GM21528 (cell line): Measurements from ENCODE around the gene ATP2B1.

Experiments
- ATAC-seq: cut with Tn5 transposase; IDR thresholded peaks from one replicate; pipeline ENCODE4 v1.9.1; 2021; ENCODE audit warnings: mild to moderate bottlenecking, moderate library complexity; ENCODE audit not compliant: unreplicated experiment, low FRiP score

Gene ATP2B1

DNA sequence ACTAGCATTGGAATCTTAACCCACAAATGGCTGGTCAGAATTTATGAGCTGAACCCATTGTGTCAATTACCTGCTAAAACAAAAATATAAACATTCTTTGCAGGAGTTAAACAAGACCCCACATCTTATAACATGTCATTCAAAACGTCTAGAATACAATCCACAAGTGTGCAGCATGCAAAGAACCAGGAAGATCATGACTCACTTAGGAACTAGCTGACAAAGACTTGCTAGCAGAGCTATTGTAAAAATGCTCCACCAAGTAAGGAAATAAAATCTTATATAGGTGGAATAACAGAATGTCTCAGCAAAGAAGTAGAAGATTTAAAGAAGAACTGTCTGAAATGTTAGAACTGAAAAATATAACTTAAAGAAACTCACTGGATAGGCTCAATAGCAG is 156.3 kb downstream of the ATP2B1 start:
- no peak for ATAC-seq

DNA sequence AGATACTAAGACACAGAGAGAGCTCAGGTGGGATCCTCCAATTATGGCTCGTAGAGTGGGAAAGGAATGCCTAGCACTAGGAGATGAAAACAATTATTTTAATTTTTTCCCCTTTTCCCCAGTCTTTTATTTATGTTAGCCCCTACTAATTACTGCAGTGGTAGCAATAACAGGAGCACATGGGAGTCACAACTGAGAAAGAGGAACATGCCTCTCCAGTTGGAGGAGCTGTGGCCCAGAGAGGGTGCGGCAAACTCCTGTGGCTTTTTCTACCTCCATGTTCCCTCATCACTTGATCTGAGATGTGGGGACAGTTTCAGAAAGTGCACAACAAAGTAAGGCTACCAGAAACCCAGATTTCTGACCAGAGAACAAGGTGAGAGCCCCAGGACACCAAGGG is 156.9 kb downstream of the ATP2B1 start:
- no peak for ATAC-seq

DNA sequence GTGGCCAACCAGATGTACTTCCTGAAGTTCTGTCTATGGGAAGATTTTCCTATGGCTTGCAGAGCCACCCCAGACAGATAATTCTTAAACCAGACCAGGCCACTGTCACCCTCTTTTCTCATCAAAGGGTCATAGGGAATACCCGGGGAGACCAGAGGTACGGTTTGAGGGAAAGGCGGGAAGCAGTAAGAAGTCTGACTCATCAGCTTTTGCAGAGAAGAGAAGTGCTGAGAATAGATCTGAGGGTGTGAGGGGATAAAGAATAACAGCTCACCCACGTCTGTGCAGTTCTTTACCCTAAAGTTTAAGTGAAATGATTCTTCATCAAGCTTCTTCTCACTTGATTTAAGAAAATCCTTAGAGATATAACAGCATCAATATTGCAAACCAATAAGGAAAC is 161.5 kb downstream of the ATP2B1 start:
- no peak for ATAC-seq

DNA sequence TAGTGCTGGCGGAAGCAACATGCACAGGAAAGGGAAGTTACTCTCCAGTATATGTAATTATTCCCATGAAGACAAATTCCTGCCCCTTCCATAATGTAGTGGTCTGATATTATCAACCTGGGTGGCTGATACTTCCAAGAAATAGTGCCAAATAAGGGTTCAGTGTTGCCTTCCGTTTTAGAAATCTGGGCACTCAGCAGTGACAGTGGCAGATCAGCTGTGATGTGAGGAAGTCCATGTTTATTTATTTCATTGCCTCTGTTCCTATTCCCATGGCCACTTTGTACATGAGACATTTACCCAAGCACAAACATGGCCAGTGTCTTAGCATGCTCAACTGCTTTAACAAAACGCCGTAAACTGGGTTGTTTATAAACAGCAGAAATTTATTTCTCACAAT is 162.5 kb downstream of the ATP2B1 start:
- no peak for ATAC-seq

DNA sequence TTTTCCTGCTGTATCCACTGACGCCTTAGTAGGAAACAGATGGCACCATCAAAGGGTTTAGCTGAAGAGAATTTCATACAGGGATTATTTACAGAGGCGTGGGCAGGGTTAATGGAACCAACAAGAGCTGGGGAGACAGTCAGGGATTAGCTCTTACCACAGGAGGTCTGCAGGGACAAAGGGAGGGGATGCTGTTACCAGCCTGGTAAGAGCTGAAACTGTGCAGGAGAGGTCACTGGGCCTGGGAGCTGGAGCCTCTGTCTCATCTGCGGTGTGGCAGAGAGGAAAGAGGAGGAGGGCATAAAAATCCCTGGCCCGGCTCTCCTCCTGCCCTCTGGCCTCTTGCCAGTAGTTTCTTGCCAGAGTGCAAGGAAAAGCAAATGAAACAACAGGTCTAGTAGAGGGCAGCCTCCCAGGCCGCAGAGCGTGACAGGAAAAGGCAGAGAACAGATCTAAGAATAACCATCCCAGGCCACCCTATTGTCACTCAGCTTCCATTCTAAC is 163.9 kb downstream of the ATP2B1 start:
- no peak for ATAC-seq

DNA sequence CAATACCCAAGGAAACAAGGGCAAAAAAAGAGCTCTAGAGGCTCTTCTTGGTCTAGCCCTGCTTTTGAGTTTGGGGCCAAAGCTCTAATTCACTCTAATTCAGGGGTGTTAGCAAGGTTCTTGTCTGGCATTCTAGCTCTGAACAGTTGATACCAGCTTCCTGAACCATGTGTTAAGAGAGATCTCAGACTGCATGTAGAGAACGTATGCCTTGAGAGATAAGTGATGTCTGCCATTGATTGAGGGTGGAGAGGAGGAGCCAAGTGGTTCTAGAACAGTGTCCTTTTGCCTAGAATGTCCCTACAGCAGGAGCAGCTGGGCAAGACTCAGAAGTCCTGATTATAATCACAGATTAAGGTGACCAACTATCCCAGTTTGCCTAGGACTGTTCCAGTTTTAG is 164.6 kb downstream of the ATP2B1 start:
- no peak for ATAC-seq

DNA sequence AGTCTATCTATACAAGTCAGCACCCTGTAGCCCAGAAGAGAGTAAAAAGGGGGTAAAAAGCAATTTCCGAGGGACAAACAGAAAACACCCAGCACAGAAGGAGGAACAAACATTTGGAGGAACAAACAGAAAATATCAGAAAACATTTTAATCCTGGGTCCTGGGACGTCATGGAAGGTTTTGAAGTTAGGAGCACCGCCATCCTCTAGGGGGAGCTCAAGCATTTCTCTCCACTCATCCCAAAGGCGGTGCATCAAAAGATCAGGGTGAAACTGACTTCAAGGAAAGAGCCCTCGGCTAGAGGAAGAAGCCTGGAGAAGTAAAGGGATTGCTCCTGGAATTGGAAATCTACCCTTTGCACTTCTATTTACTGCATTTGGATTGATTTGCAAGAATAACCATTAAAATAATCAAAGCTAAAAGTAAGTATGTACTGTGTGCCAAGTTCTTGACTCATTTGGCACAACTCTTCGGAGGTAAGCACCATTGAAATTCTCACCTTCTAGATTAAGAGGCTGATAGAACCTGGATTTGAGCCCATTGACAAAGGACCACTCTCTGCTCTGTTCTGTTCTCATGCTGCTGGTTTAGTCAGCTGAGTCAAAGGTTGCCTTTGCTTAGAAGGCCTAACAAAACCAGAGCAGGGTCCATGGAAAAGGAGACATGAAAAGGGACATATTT is 165.6 kb downstream of the ATP2B1 start:
- peak; percentile 78 for ATAC-seq

DNA sequence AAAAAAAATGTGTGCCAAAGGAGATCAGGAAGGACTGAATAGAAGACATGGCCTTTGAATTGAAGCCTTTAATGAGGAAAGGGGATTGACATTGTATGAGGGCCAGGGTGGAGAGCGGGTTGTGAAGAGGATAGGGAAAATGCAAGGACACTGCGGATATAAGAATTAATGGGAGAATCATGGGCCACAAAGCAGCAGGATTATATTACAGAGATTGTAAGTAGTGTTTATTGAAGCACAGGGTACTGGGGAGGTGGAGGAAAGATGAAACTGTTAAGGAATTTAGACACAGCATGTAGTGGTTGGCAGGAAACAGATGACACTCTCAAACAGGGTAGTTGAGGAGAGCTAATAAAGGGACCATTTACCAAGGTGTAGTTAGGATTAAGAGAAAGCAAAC is 166.4 kb downstream of the ATP2B1 start:
- ATAC-seq: no peak

DNA sequence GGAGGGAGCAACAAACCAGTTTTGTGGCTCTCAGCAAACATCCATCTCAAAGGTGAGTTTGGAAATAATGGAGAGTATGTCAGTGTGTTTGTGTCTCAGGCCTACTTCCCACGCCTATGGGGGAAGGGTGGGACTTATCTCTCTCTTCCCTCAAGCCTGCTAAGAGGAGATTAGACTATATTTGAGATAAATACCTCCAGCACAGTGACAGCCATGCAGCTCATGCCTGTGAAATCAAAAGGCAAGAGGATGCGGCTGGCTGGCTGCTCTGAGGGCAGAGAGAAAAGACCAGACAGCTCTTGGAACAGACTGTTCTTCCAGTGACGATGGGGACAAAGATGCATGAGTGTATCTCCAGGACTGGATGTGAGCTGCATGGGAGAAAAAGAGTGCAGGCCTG is 168.1 kb downstream of the ATP2B1 start:
- ATAC-seq: no peak

DNA sequence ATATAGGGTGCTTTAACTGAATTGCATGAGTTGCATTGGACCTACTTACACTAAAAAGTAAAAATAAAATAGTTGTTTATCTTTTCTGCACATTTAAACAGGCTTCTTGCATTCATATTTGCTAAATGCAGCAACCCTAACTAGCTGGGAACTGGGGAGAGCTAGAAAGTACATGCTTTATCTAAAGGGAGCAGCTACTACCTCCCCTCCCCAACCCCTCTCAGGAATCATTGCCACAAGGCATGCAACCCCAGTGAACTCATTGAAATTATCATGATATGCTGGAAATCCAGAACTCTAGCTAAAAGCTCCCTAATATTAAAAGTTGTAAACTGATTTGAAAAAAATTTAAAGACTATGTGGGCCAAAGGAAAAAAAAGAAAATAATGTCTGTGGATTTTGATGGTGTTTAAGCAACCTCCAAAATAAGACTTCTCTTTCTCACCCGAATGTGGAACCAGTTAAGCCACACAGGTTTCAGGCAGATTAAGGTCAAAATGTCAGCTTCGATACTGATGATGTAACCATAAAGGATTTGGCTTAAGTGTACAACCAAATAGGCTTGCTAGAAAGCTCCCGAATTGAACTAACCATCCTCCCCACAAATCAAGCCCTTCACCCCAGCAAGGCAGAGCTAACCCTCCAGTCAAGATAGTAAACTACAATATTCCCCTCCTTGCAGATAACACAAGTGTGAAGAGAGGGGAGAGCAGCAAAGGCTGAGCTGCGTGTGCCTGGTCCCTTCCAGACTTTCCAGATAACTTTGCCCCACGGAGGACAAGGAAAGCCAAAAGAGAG is 169.0 kb downstream of the ATP2B1 start:
- ATAC-seq: no peak

DNA sequence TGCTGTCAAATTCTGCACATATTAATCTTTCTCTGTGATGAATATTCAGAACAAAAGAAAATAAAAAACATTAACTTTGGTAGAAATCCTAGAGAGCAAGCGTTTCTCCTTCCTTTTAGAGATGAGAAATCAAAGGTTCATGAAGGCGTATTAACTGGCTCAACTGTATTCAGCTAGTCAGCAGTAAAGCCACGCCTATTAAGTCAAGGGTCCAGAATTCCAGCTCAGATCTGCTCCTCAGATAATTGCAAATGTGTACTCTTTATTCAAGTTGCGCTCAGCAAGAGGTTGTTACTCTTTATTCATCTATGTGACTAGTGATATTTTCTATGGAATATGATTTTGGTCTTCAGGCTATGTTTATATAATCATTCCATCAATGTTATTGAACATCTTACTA is 169.7 kb downstream of the ATP2B1 start:
- ATAC-seq: no peak
